NCI-H69 (cell line): ENCODE data around the gene PPP2R3C.
"Not testable (repeated sequence)": the region's sequence is repeated elsewhere in the genome, so short reads cannot be mapped to it uniquely, and the experiment has no call there.

ENCODE experiments used
- DNase-seq: peaks from one replicate; lab custom pipeline; 2025; lab: John Stamatoyannopoulos, UW

The PPP2R3C gene

GRCh38 chr14:35052637-35053036 lies 69.2 kb downstream of the PPP2R3C start:
- no peak for DNase-seq

- no peak for DNase-seq
Observed at GRCh38 chr14:35051796-35052195, 70.0 kb downstream of the PPP2R3C start.

GRCh38 chr14:35050652-35051051 lies 71.1 kb downstream of the PPP2R3C start:
- DNase-seq, result peak; percentile 6

- DNase-seq, result no peak
Observed at GRCh38 chr14:35047976-35048513, 73.7 kb downstream of the PPP2R3C start.

- DNase-seq, result peak; percentile 85
Observed at GRCh38 chr14:35046751-35047536, 74.8 kb downstream of the PPP2R3C start.

- DNase-seq, result peak; percentile 99
Observed at GRCh38 chr14:35046048-35046750, 75.6 kb downstream of the PPP2R3C start, which contains the start of gene FAM177A1. Gene FAM177A1, plus strand, starts transcription at chr14:35046272. Its CDS starts 192 bp downstream, at chr14:35046464.

GRCh38 chr14:35045798-35046047 lies 76.1 kb downstream of the PPP2R3C start:
- DNase-seq, result no peak

GRCh38 chr14:35044939-35045797 lies 76.6 kb downstream of the PPP2R3C start:
- no peak for DNase-seq

- DNase-seq, result no peak
Observed at GRCh38 chr14:35043046-35043445, 78.7 kb downstream of the PPP2R3C start.

GRCh38 chr14:35042632-35043031 lies 79.2 kb downstream of the PPP2R3C start:
- no peak for DNase-seq

- DNase-seq, result not testable (repeated sequence)
Observed at GRCh38 chr14:35038312-35038711, 83.5 kb downstream of the PPP2R3C start.
